Eye (tissue), 1 donor: ENCODE results near the gene GLUD1.
"Not testable (repeated sequence)": the region's sequence is repeated elsewhere in the genome, so short reads cannot be mapped to it uniquely, and the experiment has no call there.

Source experiments
- DNase-seq: peaks from one replicate; pipeline ENCODE4 v3.0.0-alpha.2; 2015

The GLUD1 gene

DNA sequence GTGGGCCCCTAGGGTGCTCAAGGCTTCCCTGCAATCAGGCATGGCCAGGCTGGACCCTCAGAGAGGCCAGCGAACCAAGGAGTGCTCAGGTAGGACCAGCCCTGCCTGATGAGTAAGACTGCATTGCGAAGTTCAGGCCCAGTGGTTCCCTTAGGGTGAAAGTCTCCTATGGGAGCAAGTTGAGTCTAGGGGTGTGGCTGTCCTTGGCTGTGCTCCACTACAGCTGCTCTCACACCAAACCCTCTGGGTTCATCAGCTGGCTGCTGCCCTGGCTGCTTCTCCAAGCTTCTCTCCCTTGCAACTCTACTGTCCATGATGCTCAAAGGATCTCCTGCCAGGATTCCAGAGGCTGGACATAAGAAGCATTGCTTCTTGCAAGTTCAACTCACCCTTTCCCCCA is 55.9 kb downstream of the GLUD1 start:
- no peak for DNase-seq

DNA sequence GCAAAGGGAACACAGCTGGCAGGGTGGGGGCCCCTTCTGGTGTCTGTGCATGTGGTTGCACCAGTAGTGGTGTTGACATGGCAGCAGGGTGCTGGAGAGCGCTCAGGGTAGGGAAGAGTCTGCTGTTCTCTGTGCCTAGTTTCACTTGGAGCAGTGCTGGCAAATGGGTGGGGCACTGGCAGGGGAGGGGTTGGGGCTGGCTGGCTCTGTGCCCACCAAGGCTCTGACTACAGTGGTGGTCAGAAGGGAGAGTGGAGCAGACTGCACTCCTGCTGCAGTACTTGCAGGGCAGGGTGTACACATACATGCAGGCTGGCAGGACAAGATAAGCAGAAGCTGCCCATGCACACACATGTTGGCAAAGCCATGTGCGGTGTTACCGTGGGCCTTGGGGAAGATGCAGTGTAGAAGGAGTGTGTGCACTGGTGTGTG is 56.3 kb downstream of the GLUD1 start:
- no peak for DNase-seq

DNA sequence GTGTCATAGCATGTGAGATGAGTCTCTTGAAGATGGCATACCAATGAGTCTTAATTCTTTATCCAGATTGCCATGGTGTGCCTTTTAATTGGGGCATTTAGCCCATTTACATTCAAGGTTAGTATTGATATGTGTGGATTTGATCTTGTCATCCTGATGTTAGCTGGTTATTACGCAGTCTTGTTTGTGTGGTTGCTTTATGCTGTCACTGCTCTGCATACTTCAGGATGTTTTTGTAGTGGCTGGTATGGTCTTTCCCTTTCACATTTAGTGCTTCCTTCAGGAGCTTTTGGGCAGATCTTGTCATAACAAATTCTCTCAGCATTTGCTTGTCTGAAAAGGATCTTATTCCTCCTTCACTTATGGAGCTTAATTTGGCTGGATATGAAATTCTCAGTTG is 58.0 kb downstream of the GLUD1 start:
- DNase-seq, result no peak

DNA sequence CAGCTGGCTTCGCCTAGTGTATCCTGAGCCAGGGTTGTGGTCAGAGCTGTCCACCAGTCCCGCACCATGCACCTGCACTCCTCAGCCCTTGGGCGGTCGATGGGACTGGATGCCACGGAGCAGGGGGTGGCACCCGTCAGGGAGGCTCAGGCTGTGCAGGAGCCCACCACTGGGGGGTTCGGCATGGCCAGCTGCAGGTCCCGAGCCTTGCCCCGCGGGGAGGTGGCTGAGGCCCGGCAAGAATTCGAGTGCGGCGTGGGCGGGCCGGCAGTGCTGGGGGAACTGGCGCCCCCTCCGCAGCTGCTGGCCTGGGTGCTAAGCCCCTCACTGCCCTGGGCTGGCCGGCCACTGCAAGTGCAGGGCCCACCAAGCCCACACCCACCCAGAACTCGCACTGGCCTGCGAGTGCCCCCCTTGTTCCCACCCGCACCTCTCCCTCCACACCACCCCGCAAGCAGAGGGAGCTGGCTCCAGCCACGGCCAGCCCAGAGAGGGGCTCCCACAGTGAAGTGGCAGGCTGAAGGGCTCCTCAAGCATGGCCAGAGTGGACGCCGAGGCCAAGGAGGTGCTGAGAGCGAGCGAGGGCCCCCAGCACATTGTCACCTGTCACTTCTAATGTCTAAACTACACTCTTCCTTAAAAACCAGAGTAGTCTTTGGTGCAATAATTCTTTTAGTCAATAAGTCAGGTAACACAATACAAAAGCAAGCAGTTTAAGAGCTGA is 63.6 kb downstream of the GLUD1 start:
- no peak for DNase-seq

DNA sequence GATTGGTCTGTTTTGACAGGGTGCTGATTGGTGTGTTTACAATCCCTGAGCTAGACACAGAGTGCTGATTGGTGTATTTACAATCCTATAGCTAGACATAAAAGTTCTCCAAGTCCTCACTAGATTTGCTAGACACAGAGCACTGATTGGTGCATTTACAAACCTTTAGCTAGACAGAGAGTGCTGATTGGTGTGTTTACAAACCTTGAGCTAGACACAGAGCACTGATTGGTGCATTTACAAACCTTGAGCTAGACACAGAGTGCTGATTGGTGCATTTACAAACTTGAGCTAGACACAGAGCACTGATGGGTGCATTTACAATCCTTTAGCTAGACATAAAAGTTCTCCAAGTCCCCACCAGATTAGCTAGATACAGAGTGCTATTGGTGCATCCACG is 64.2 kb downstream of the GLUD1 start:
- DNase-seq, result not testable (repeated sequence)

DNA sequence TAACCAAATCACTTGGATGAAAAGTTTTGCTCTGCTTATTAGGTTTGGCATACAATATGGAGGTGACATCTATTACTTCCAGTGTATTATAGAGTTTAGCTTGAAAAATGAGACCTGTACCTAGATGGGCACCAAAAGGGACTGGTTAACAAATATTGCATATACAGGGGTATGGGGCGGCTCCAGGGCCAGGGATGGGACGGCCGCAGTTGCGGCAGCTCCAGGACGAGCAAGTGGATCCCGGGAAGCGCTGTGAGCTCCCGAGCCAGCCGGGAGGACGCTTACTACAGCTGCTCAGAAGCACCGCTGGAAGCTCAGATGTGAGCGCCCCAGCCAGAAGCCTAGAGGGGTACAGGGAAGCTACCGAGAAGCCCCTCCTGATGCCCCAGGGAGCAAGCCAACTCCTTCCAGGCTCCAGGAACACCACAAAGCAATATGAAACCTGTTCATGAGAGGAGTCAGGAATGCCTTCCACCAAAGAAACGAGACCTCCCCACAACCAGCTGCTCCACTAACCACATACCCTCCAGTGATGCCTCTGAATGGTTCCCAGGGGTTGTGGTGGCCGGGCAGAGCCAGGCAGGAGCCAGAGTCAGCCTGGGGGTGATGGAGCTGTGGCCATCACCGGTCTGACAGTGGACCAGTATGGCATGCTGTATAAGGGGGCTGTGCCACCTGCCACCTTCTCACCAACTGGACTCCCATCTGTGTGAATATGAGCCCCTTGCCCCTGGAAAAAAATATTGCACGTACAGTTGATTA is 67.7 kb downstream of the GLUD1 start:
- not testable (repeated sequence) for DNase-seq

DNA sequence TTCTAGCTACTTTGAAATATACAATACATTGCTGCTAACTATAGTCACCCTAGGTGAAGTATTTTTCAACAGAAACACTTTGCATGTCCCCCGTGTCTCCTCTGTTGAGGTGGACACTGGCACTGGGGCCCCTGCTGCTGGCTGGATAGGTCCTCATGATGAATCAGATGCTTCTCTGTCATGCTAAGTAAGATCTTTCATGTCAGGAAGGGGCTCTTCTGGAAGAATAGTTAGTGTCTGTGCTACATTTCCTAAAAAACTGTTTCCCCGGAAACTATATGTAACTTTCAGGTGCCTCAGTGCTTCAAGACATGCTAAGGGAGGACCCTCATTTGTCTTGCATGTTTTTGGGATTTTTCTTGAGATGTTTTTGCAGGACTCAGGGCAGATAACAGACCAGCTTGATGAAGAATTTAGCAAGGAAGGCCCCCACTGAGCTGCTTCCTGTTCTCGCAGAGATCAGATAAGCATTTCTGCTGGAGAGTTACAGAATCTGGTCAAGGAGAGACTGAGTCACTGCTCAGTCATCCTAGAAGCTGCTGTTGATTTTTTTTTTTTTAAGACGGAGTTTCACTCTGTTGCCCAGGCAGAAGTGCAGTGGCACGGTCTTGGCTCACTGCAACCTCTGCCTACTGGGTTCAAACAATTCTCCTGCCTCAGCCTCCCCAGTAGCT is 69.2 kb downstream of the GLUD1 start:
- not testable (repeated sequence) for DNase-seq

DNA sequence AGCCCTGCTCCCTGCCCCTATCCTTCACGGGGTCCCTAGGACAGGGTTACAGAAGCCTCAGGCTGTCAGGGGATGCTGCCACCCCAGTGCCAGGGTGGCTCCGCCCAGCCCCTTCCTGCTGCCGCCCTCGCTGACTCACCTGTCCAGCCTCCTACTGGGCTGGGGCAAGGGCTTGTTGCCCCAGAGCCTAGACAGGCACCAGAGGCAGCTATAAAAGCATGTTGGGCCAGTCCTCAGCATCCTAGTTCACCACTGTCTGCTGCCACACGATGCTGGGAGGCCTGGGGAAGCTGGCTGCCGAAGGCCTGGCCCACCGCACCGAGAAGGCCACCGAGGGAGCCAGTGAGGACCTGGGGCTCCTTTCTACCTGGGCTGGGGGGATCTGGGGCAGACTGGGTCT is 74.6 kb downstream of the GLUD1 start, which contains the start of gene FAM25A:
TSS of gene FAM25A (plus strand) at position 239 of the 400 bp plus-strand sequence. CDS start at position 270, 31 bp downstream.
- not testable (repeated sequence) for DNase-seq

DNA sequence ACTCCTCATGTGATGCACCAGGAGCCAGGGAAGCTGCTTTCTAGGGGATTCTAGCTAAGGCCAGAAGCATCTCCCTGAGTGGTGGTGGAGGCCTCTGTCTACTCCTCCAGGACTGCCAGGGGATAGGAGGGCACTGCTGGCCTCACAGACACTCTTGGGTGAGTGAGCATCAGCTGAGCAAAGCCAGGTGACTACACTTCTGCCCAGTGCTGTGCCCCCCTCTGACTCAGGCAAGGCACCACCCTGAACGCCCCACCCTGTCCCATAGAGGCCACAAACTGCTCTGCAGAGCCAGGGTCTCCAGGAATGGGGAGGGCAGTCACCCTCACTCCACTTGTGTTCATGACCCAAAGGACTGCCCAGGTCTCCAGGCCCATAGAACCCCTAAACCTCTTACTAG is 75.1 kb downstream of the GLUD1 start:
- DNase-seq, result not testable (repeated sequence)

DNA sequence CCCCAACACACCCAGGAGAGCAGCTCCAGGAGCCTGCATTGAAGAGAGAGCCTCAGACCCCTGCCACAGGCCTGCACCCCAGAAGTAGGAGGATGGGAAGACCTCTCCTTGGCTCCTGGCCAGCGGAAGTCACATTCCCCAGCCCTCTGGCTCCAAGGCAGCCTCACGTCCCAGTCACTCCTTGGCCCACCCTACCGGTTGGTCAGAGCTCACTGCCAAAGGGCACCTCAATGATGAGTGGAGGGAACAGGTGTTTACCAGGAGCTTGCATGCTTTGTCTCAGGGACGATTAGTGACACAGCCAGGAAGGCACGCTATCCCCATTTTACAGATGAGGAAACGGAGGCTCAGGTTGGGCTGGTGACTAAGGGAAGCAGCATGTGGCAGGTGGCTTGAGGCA is 75.6 kb downstream of the GLUD1 start:
- not testable (repeated sequence) for DNase-seq

DNA sequence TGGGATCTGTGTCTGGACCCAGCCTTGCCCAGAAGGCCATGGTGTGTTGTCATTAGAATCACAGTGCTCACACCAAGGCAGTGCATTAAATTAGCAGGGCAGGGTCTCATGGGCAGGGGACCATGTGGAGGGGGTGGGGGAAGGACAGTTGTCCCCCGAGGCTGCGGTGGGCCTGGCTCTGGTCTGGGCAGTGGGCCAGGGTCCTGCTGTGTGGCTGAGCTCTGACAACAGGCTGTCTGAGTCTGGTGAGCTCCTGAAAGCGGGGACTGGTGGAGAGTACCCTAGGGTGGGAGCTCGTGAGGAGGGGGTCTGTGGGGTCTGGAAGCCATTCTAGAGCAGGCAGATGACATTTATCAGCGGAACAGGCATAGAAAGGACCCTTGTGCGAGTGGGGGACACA is 76.5 kb downstream of the GLUD1 start:
- not testable (repeated sequence) for DNase-seq

DNA sequence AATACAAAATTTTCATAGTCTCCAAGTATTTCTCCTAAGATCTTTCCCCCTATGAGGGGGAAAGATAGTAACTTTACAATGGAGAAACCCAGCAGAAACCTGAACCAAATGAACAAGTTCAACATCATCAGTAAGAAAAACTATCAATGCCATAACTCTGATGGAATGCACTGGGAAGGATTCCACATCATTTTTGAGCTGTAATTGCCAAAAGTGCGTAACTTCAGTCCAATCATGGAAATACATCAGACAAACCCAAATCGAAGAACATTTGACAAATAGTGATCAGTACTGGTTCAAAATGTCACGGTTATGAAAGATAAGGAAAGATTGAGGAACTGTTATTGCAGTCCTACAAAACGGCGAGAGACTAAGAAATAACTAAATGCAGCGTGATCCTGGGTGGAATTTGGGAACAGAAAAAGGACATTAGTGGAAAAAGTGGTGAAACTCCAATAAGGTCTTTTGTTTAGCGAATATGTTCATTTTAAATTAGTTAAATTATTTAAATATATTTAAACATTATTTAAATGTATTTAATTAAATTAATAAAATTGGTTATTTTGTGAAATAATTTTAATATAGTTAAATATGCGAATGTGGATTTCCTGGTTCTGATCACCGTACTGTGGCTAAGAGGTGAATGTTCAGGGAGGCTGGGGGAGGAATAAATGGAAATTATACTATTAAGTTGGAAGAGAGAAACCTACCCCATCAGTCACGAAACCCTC is 79.5 kb downstream of the GLUD1 start:
- DNase-seq, result not testable (repeated sequence)

DNA sequence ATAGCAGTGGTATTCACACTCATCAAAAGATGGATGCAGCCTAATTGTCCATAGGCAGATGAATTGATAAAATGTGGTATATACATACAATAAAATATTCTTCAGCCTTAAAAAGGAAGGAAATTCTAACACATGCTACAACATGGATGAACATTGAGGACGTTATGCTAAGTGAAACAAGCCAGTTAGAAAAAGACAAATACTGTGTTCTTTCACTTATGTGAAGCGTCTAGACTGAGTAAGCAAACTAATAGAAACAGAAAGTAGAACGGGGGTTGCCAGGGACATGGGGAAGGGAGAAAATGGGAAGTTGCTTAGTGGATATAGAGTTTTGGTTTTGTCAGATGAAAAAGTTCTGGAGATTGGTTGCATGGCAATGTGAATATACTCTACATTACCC is 81.1 kb downstream of the GLUD1 start:
- not testable (repeated sequence) for DNase-seq

DNA sequence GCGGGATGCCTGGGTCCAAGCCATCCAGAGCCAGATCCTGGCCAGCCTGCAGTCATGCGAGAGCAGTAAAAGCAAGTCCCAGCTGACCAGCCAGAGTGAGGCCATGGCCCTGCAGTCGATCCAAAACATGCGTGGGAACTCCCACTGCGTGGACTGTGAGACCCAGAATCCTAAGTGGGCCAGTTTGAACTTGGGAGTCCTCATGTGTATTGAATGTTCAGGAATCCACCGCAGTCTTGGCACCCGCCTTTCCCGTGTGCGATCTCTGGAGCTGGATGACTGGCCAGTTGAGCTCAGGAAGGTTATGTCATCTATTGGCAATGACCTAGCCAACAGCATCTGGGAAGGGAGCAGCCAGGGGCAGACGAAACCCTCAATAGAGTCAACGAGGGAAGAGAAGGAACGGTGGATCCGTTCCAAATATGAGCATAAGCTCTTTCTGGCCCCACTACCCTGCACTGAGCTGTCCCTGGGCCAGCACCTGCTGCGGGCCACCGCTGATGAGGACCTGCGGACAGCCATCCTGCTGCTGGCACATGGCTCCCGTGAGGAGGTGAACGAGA is 85.4 kb downstream of the GLUD1 start:
- DNase-seq, result not testable (repeated sequence)

DNA sequence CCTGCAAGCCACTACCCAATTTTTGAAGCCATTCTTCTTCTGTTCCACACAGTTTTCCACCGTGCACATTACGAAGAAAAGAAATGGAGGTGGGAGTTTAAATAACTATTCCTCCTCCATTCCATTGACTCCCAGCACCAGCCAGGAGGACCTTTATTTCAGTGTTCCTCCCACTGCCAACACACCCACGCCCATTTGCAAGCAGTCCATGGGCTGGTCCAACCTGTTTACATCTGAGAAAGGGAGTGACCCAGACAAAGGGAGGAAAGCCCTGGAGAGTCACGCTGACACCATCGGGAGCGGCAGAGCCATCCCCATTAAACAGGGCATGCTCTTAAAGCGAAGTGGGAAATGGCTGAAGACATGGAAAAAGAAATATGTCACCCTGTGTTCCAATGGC is 86.3 kb downstream of the GLUD1 start:
- not testable (repeated sequence) for DNase-seq

DNA sequence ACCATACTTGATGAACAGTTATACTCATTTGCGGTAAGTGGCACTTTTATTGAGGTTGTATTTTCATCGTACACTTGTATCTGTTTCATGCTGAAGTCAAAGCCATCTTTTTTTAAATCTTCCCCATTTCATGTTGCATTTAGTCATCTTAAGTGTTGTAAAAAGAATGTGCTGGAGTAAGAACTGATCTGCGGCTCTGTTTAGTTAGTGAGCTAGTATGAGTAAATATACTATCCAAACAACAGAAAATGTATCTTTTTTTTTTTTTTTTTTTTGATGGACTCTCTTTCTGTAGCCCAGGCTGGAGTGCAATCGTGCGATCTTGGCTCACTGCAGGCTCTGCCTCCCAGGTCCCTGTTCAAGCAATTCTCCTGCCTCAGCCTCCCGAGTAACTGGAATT is 87.0 kb downstream of the GLUD1 start:
- DNase-seq, result not testable (repeated sequence)

DNA sequence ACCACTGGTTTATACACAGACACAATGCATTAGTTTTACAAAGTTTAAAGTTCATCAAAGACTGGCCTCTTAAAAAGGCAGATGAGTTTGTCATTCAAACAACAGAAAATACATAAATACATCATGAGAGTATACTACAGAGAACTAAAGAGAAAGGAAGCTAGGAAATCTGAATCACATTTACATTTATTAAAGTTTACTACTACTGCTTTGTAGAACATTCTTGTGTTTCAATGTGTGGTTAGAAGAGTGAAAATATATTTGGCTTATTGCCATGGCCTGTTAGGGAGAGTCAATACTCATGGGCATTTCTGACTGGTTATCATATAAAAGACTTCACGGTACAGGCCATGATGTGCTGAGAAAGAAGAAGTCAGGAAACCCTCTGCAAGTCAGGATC is 87.5 kb downstream of the GLUD1 start:
- DNase-seq, result not testable (repeated sequence)

DNA sequence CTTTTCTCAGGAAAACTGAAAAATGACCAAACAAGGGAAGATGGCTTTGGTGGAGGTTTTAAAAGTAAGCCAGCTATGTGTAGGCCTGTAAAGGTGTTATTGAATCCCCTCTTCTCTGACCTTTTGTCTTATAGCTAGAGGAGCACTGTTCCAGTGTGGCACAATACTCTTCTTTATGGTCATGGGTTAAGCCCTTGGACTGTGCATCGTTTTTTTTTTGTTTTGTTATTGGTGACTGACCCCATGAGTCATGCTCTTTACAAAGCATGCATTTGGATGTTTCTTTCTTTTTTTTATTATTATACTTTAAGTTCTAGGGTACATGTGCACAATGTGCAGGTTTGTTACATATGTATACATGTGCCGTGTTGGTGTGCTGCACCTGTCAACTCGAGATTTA is 94.2 kb downstream of the GLUD1 start:
- DNase-seq, result no peak
